C4-2B (cell line): ENCODE measurements around the gene AANAT.

ENCODE experiments used
- CTCF ChIP-seq: fragments of 450-650 bp; conservative IDR thresholded peaks from 2 replicates; pipeline ENCODE4 v1.5.1; 2017; ENCODE audit warnings: mild to moderate bottlenecking
- ZFX ChIP-seq: fragments of 450-650 bp; IDR thresholded peaks from 2 replicates; pipeline ENCODE4 v1.6.1; 2017

- TF ChIP-seq CTCF (no peak), ZFX (no peak)
Measured at GRCh38 chr17:76517638-76518038, 50.2 kb downstream of the AANAT start.
